Skeletal muscle tissue (tissue), 2 donors: ENCODE data around the gene TMEM167B. TPM values are rescaled to one million over a fixed set of nuclear protein-coding genes. Genes with fewer than 3 reads are reported as not detected.

Experiments used
- small RNA-seq: library from RNA; depleted of rRNA; stranded (forward); fragments of <200 nt; gene quantifications from one replicate; pipeline ENCODE3, GENCODE V24; 2014
- total RNA-seq: library from RNA; depleted of rRNA; stranded (reverse); fragments of >200 nt; gene quantifications from one replicate; pipeline ENCODE4 v1.2.3, GENCODE V29; 2014

Gene TMEM167B
- total RNA-seq, 1 donor from 2014 or later, result 20.4 TPM

Small RNA genes lying within 50 kb of the gene (small RNA-seq; reads per million reads assigned to genes)
- gene AL356488.2, result not detected

Other genes starting within 250 kb of the TMEM167B start
- gene AKNAD1, start 233.7 kb upstream of the TMEM167B start, total RNA-seq, result under 0.01 TPM
- gene GPSM2, start 213.8 kb upstream of the TMEM167B start, total RNA-seq, result 67.3 TPM
- 23.5 TPM for gene CLCC1, start 127.3 kb upstream of the TMEM167B start, total RNA-seq
- 13.0 TPM for gene WDR47, start 48.7 kb upstream of the TMEM167B start, total RNA-seq
- gene TAF13, start 14.8 kb upstream of the TMEM167B start, total RNA-seq, result 23.0 TPM
- under 0.01 TPM for gene ELAPOR1, start 23.4 kb downstream of the TMEM167B start, total RNA-seq
- 87.7 TPM for gene SARS1, start 123.2 kb downstream of the TMEM167B start, total RNA-seq
- gene CELSR2, start 158.8 kb downstream of the TMEM167B start, total RNA-seq, result 1.6 TPM
- 1.6 TPM for gene PSRC1, start 192.4 kb downstream of the TMEM167B start, total RNA-seq
- gene MYBPHL, start 216.2 kb downstream of the TMEM167B start, total RNA-seq, result under 0.01 TPM